Activated CD4-positive, alpha-beta T cell treated with anti-CD3 and anti-CD28 coated beads, Interleukin-2, amount 50 U/mL, for 1 hour (primary cell): ENCODE measurements around the gene RAB11FIP5.

Experiments
- DNase-seq: peaks from one replicate; pipeline ENCODE4 v3.0.0-alpha.2; 2020

RAB11FIP5 gene

GRCh38 chr2:73033142-73033765, 79.5 kb downstream of the RAB11FIP5 start:
- no peak for DNase-seq

GRCh38 chr2:73032702-73033097, 80.0 kb downstream of the RAB11FIP5 start:
- no peak for DNase-seq

GRCh38 chr2:73031725-73032701, 80.7 kb downstream of the RAB11FIP5 start:
- DNase-seq, result no peak

DNA sequence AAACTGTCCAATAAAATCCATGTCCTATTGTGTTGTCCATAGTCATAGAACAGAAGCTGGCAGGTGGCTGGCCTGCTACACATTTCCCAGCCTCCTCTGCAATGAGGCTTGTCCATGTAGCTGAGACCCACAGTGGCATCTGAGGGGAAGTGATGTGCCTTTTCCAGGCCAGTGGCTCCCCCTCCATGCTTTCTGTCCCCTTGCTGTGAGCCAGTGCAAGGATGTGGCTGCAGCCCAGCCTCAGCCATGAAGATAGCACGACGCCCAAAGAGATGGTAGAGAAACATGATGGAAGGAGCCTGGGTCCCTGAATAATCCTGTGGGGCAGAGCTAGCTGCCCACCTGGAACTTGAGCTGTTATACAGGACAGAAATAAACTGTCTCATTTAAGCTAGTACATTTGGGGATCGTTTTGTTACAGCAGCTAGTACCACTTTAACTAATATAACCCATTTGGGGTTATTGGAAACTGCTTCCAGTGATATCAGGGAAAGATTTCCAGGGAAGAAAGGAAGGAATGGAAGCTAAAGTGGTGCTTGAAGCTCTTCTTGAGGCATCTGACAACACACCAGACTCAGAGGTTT, 81.6 kb downstream of the RAB11FIP5 start:
- DNase-seq, result no peak

GRCh38 chr2:73028841-73029240, 83.9 kb downstream of the RAB11FIP5 start:
- no peak for DNase-seq

GRCh38 chr2:73027340-73027739, 85.4 kb downstream of the RAB11FIP5 start:
- no peak for DNase-seq

DNA sequence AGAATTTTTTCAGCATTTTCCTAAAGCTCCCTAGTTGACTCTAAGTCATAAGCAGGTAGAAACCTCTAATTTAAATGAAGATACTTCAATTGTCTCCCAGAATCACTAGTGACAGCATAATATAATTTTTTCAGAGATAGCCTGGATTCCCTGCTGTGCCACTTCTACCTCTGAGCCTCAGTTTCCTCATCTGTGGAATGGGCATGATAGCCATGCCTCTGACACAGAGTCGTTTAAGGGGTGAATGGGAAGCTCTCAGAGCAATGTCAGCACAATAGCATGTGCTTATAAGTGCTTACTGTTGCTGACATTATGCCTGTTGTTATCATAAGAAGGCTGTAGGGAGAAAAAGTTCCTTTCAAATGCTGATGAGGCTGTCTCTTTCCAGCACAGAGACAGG, 89.3 kb downstream of the RAB11FIP5 start:
- DNase-seq, result no peak
